Natural killer cell (primary cell): ENCODE results near the gene SERPINB12. TPM values are rescaled to one million over a fixed set of nuclear protein-coding genes. Genes with fewer than 3 reads are reported as not detected.

Experiments used
- ATAC-seq, 3 donors: fragments of 150-1000 bp in 2 of 3; fragments of 200-7000 bp in 1 of 3; cut with Tn5 transposase; 1 replicate in 1 of 3; 2 replicates in 2 of 3; pipeline ENCODE4 v1.10.0; 2021; ENCODE audit warnings: mild to moderate bottlenecking in 2 of 3, moderate library complexity in 2 of 3
- DNase-seq, 2 donors: peaks; one replicate each; pipeline versions ENCODE4 v3.0.0 to v3.0.0-alpha.2; 2013 to 2021; ENCODE audit warnings: mixed read lengths in 1 of 2
- H3K27ac ChIP-seq: one replicate; pipeline ENCODE4 v1.5.1; 2013; ENCODE audit warnings: mild to moderate bottlenecking, low read length
- H3K27me3 ChIP-seq: one replicate; pipeline ENCODE4 v1.6.1; 2013; ENCODE audit warnings: low read length; ENCODE audit not compliant: control insufficient read depth, insufficient read depth
- H3K36me3 ChIP-seq: one replicate; pipeline ENCODE4 v1.6.1; 2013; ENCODE audit warnings: low read length; ENCODE audit not compliant: control insufficient read depth, insufficient read depth
- H3K4me1 ChIP-seq: one replicate; pipeline ENCODE4 v1.6.1; 2013; ENCODE audit warnings: low read length; ENCODE audit not compliant: control insufficient read depth, insufficient read depth
- H3K4me3 ChIP-seq: one replicate; pipeline ENCODE4 v1.5.1; 2013; ENCODE audit warnings: low read length
- H3K9me3 ChIP-seq: one replicate; pipeline ENCODE4 v1.6.1; 2013; ENCODE audit warnings: low read length; ENCODE audit not compliant: control insufficient read depth, insufficient read depth
- H3K27ac Mint-ChIP-seq, 2 donors: one replicate each; pipeline ENCODE4 v1.8.0; 2022; ENCODE audit warnings: mild to moderate bottlenecking in 2 of 2, mixed read lengths in 2 of 2, moderate library complexity in 1 of 2
- H3K27me3 Mint-ChIP-seq, 2 donors: one replicate each; pipeline ENCODE4 v1.8.0; 2022; ENCODE audit warnings: low read depth in 2 of 2, mixed read lengths in 2 of 2
- H3K36me3 Mint-ChIP-seq: one replicate; pipeline ENCODE4 v1.8.0; 2022; ENCODE audit warnings: mixed read lengths
- H3K4me1 Mint-ChIP-seq, 2 donors: one replicate each; pipeline ENCODE4 v1.8.0; 2022; ENCODE audit warnings: mixed read lengths in 2 of 2
- H3K4me3 Mint-ChIP-seq: one replicate; pipeline ENCODE4 v1.8.0; 2022; ENCODE audit warnings: mild to moderate bottlenecking, moderate library complexity, mixed read lengths
- H3K9me3 Mint-ChIP-seq, 2 donors: one replicate each; pipeline ENCODE4 v1.8.0; 2022; ENCODE audit warnings: mixed read lengths in 2 of 2
- WGBS: methylation state at CpG from one replicate; pipeline ENCODE4 v1.1.7; 2013; ENCODE audit warnings: missing lambda C conversion rate; ENCODE audit not compliant: insufficient coverage; 5-methylcytosine and 5-hydroxymethylcytosine counted together
- intact Hi-C: fragments of 100-400 bp; cut with micrococcal nuclease; formaldehyde crosslinking; loops from one replicate; pipeline ENCODE4 v1.14.2; 2022
- total RNA-seq, 4 donors: library from RNA; stranded (reverse); fragments of 120-200 nt in 1 of 4; gene quantifications; one replicate each; pipeline versions ENCODE4 v1.2.3 to v1.2.4, GENCODE V29; 2013 to 2022
- TF ChIP-seq, protein P1 (sequence below): fragments of 200-600 bp; IDR thresholded peaks from one replicate; pipeline ENCODE4 v1.8.0; 2022; ENCODE audit warnings: antibody characterized with exemption

SERPINB12 gene
- total RNA-seq, 3 donors from 2014 or later (not counting 1 experiment from before 2014, with no cell fraction given) = not detected

DNA sequence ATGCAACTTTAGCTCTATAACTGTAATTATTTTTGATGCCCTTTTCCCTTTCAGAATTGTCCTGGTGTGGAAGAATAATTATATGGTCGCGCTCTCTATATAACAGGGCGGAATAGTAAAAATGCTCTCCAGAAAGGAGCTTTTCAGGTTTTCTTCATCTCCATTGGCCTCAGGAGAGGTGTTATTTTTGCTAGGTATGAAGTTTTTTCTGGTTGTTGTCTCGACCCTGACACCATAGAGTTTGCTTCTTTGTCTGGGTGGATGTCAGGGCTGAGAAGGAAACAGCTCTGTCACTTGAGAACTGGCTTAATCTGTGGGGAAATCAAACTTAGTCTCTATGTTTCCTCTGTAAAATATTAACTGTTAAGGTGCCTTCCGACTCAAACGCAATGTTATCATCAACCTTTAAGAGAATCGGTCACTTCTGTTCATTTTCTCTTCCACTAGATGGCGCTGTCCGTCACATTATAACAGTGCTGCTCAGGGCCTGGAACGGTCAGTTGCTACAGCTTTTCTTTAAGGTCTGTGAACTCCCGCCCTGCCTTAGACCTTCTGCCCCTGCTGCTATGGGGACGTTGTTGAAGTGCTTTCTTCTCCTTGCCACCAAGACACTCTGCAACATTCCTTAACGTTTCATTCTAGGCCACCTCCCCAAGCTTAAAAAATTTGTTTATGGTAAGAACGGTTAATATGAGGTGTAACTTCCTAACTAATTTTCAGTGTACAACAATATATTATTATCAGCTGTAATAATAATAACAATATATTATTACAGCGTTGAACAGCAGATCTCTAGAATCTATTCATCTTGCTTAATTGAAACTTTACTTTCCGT, 23.8 kb upstream of the SERPINB12 start:
- Histone ChIP-seq H3K4me3 (no peak overlapping the region), H3K4me1 (no peaks in the 10 kb centered on the region), H3K27ac (no peak overlapping the region), H3K36me3 (no peaks in the 10 kb centered on the region), H3K9me3 (no peaks in the 10 kb centered on the region), H3K27me3 (peaks cover 3% of the 10 kb centered on the region)
- peaks cover 22 to 29% of the 10 kb centered on the region in 2 donors for H3K27me3 Mint-ChIP-seq
- no peak overlapping the region for H3K27ac Mint-ChIP-seq
- intact Hi-C loops = loop anchor here (1.0 to 2.0 kb wide), 5 partner anchors 60 to 460 kb away; no protein-coding TSS in a partner anchor
- DNase-seq = peak; percentile 26 to 83
- WGBS = 34% methylated on average over 14 of the region's 16 CpGs
- no peak overlapping the region for H3K4me3 Mint-ChIP-seq
- H3K4me1 Mint-ChIP-seq = peaks cover 0 to 6% of the 10 kb centered on the region in 2 donors
- peak; percentile 65 to 82 (median 78) for ATAC-seq
- TF ChIP-seq, protein P1, sequence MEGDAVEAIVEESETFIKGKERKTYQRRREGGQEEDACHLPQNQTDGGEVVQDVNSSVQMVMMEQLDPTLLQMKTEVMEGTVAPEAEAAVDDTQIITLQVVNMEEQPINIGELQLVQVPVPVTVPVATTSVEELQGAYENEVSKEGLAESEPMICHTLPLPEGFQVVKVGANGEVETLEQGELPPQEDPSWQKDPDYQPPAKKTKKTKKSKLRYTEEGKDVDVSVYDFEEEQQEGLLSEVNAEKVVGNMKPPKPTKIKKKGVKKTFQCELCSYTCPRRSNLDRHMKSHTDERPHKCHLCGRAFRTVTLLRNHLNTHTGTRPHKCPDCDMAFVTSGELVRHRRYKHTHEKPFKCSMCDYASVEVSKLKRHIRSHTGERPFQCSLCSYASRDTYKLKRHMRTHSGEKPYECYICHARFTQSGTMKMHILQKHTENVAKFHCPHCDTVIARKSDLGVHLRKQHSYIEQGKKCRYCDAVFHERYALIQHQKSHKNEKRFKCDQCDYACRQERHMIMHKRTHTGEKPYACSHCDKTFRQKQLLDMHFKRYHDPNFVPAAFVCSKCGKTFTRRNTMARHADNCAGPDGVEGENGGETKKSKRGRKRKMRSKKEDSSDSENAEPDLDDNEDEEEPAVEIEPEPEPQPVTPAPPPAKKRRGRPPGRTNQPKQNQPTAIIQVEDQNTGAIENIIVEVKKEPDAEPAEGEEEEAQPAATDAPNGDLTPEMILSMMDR = peak; percentile 80
- no peaks in the 10 kb centered on the region for H3K9me3 Mint-ChIP-seq
- H3K36me3 Mint-ChIP-seq = no peaks in the 10 kb centered on the region

DNA sequence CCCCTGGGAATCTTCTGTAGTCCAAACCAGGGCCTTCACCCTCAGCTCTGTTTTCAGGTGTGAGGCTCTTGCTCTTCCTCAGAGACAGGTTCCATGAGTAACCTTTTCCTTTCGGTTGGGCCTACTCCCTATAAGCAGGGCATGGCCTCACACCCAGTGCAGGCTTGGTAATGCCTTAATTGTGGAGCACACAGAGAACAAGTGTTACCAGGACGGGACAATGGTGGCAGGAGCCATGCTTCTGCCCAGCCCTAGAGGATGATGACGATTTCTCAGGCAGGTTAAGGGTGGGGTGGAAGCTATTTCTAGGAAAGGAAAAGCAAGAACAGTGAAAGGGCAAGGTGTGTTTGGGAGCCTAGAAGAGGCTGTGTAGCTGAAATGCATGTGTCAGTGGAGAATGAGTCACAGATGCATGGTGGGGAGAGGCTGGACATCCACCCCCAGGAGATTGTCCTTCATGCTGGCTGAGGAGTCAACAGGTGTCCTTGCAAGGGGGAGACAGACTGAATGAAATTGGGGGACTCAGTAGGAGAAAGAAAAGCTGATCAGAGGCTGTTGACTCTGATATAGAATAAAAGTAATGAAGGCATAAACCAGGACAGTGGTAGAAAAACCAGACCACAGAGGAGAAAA, 22.0 kb upstream of the SERPINB12 start:
- H3K9me3 ChIP-seq = no peaks in the 10 kb centered on the region
- peaks cover 3% of the 10 kb centered on the region for H3K27me3 ChIP-seq
- WGBS = 80% methylated on average over 3 of the region's 3 CpGs
- H3K4me3 ChIP-seq = no peak overlapping the region
- intact Hi-C loops = no loop called here
- ATAC-seq (no peak), DNase-seq (no peak)
- Mint-ChIP-seq H3K4me3 (no peak overlapping the region), H3K9me3 (no peaks in the 10 kb centered on the region), H3K36me3 (no peaks in the 10 kb centered on the region), H3K4me1 (peaks cover 0 to 6% of the 10 kb centered on the region in 2 donors), H3K27ac (no peak overlapping the region), H3K27me3 (peaks cover 16 to 24% of the 10 kb centered on the region in 2 donors)
- H3K36me3 ChIP-seq = no peaks in the 10 kb centered on the region
- TF ChIP-seq, protein P1 = no peak
- no peak overlapping the region for H3K27ac ChIP-seq
- H3K4me1 ChIP-seq = no peaks in the 10 kb centered on the region

DNA sequence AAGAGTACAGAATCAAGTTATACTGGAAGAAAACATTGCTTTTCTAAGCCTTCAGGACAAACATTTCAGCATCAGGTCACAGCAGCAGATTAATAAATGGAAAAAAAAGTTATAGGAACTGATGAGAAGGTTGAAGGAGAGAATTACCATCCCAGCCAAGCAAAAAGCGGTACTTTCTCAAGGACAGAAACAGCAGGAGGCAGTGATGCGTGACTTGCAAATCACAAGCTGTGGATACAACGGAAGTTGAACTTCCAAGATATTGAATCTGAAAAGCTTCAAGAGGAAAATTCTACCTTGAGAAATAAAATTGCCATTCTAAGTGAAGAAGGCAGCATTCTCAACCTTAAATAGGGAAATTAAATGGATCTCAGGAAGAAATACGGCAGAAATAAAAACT, 18.5 kb upstream of the SERPINB12 start:
- no peaks in the 10 kb centered on the region for H3K9me3 Mint-ChIP-seq
- 68% methylated on average over 4 of the region's 4 CpGs for WGBS
- intact Hi-C loops = no loop called here
- H3K27ac Mint-ChIP-seq = no peak overlapping the region
- H3K4me1 ChIP-seq = no peaks in the 10 kb centered on the region
- H3K4me1 Mint-ChIP-seq = peaks cover 0 to under 1% of the 10 kb centered on the region in 2 donors
- no peak overlapping the region for H3K4me3 Mint-ChIP-seq
- H3K36me3 ChIP-seq = no peaks in the 10 kb centered on the region
- ATAC-seq (no peak), DNase-seq (no peak)
- H3K27ac ChIP-seq = no peak overlapping the region
- H3K36me3 Mint-ChIP-seq = no peaks in the 10 kb centered on the region
- TF ChIP-seq, protein P1 = no peak
- H3K9me3 ChIP-seq = no peaks in the 10 kb centered on the region
- peaks cover 13 to 17% of the 10 kb centered on the region in 2 donors for H3K27me3 Mint-ChIP-seq
- H3K4me3 ChIP-seq = no peak overlapping the region
- H3K27me3 ChIP-seq = peaks cover 3% of the 10 kb centered on the region
